C4-2B (cell line): Measurements from ENCODE around the gene SCLT1.

Experiments used
- H3K27ac ChIP-seq: fragments of 450-650 bp; 2 replicates; pipeline ENCODE4 v1.5.1; 2017
- ZFX ChIP-seq: fragments of 450-650 bp; IDR thresholded peaks from 2 replicates; pipeline ENCODE4 v1.6.1; 2017
- TF ChIP-seq, protein P1 (sequence below): fragments of 450-650 bp; conservative IDR thresholded peaks from 2 replicates; pipeline ENCODE4 v1.5.1; 2017; ENCODE audit warnings: mild to moderate bottlenecking

Gene SCLT1

DNA sequence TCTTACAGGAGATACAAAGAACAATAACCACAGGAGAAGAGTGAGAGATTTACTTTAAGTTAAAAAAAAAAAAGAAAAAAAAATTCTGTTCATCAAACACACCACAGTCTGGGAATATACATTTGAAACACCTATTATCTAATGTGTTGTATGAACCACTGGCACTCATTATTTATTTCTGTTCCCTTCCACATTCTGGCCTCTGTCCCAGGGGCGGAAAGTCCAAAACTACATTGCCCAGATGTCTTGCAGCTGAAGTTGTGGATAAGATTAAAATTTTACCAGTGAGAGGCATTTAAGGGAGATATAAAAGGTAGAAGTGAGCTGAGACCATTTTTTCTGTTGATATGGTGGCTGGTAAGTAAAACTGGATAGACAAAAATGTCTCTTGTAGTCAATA lies 56.2 kb downstream of the SCLT1 start:
- TF ChIP-seq ZFX, result no peak
- TF ChIP-seq, protein P1, sequence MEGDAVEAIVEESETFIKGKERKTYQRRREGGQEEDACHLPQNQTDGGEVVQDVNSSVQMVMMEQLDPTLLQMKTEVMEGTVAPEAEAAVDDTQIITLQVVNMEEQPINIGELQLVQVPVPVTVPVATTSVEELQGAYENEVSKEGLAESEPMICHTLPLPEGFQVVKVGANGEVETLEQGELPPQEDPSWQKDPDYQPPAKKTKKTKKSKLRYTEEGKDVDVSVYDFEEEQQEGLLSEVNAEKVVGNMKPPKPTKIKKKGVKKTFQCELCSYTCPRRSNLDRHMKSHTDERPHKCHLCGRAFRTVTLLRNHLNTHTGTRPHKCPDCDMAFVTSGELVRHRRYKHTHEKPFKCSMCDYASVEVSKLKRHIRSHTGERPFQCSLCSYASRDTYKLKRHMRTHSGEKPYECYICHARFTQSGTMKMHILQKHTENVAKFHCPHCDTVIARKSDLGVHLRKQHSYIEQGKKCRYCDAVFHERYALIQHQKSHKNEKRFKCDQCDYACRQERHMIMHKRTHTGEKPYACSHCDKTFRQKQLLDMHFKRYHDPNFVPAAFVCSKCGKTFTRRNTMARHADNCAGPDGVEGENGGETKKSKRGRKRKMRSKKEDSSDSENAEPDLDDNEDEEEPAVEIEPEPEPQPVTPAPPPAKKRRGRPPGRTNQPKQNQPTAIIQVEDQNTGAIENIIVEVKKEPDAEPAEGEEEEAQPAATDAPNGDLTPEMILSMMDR, result no peak
- H3K27ac ChIP-seq, result no peak overlapping the region

DNA sequence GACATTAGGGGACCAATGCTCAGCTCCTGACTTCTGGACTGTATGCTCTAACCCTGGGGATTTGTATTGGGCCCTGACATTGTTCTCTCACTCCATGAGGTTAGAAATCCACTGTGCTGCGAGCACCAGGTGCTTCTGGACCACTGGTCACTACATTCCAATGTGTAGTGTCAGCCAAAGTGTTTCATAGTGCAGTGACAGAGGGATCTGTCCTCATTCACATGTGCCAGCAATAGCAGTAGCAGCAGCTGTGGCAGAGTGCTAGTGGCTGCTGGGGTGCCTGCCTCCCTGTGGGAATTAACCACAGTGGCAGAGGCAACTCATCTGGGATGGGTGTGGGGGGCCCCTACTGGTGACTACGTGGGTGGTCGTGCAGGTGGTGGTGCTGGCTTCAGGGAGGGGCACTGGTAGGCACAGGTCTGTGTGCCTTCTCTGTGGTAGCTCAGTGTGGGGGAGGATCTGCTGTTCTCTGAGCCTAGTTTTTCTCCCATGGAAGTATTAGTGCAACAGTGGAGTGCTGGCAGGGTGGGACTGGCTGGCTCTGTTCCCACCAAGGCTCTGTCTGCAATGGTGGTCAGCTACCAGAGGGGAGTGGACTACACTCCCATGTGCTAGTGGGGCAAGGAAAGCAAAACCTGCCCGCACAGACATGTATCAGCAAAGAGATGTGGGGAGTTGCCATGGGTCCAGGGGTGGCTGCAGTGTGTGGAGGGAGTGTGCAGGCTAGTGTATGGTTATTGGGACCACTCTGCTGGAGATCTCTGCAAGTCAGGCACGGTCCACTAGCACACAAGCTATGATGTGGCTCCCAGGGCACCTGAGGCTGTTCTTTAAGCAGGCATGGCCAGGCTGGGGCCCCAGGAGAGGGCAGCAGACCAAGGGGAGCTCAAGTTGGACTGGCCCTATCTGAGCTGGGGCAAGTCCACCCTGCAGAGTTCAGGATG lies 78.5 kb downstream of the SCLT1 start:
- TF ChIP-seq ZFX, result no peak
- TF ChIP-seq, protein P1, result no peak

DNA sequence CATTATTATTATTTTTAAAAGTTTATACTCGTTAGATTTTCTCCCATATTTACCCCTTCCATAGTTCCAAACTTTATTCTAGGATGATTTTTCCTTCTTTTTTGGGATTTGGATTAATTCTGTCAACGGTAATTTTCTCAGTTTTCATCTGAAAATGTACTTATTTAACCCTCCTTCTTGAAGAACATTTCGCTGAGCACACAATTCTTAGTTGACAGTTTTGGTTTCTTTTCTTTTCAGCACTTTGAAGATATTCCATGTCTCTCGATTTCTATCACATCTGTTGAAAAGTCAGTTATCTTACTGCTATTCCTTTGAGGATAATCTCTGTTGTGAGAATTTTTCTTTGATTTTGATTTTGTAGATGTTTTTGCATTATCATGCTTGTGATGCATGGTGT lies 85.2 kb downstream of the SCLT1 start:
- H3K27ac ChIP-seq, result no peak overlapping the region
- TF ChIP-seq ZFX, result no peak
- TF ChIP-seq, protein P1, result no peak

More for the DNA sequence above, 78.5 kb downstream of the SCLT1 start:
- H3K27ac ChIP-seq, result no peak overlapping the region

DNA sequence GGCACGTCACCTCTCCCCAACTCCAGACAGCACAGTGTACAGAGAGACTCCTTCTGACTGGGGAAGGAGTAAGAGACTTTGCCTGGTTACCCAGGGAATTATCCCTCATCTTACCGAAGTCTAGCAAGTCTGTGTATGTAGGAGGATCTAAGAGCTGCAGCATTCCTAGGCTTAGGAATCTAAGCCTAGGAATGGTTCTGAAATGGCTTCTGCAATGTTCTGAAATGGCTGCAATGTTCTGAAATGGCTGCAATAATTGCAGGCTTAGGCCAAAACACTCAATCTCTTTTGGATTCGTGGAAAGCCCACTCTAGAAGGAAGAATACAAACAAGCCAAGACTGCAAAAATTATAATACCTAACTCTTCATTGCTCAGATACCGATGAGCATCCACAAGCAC lies 106.4 kb downstream of the SCLT1 start:
- TF ChIP-seq, protein P1, result no peak
- TF ChIP-seq ZFX, result no peak
- H3K27ac ChIP-seq, result no peak overlapping the region

DNA sequence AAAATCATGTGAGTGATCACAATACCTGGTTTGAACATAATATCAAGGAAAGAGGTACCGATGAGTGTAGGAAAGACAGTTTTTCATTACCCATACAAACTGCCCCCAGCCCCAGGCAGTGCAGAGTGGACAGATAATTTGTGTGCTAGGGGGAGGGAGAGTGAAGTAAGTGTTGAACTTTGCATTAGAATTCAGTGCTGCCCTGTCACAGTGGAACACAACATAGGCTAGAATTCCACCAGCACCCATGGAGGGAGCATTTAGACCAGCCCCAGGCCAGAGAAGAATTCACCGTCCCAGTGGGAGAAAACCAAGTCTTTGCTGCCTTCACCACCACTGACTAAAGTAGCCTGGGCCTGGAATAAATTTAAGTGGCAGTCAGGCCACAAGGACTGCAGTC lies 107.3 kb downstream of the SCLT1 start:
- TF ChIP-seq ZFX, result no peak
- TF ChIP-seq, protein P1, result no peak
- no peak overlapping the region for H3K27ac ChIP-seq

DNA sequence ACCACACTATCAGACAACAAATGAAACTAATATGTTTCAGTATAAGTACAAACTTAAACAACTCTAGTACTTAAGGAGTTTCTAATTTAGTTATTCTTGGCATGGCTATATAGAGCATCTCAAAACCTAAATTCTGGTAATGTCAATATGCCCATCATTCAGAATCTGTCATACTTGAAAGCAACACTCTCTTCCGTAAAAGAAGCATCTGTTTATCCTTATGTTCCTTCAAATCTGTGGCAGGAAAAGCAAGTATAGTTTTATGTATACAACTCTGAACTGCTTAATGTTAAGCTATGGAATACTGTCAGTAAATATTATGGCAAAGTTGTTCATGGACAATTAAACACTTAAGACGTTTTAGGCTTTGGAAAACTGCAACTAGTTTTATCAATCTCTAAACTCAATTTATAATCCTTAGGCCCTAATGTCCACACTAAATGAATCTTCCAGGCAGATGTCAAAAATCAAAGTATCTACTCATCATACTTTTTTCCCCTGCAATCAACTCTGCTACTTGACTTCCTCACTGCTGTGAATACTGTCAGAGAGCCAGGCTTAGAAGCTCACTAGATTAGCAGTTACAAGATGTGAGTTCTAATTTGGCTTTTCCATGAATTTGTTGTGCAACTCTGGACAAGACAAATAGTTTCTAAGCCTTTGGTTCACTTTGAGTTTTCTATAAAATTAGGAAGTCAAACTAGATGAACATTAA lies 109.4 kb downstream of the SCLT1 start:
- no peak for TF ChIP-seq ZFX
- TF ChIP-seq, protein P1, result no peak
- no peak overlapping the region for H3K27ac ChIP-seq

DNA sequence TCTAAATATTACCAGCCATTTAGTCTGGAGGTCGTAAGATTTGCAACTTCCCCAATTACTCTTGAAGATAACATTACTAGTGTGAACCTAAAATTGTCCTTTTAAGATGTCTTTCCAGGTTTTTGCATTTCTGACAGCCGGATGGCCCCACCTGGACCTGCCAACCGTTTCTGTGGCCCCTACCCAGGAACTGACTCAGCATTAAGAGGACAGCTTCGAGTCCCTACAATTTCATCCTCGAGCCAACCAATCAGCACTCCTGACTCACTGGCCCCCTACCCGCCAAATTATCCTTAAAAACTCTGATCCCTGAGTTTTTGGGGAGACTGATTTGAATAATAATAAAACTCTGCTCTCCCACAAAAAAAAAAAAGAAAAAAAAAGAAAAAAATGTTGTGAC lies 112.0 kb downstream of the SCLT1 start:
- TF ChIP-seq, protein P1, result no peak
- no peak for TF ChIP-seq ZFX
- no peak overlapping the region for H3K27ac ChIP-seq
